ENCODE data around the gene ZNF683. TPM values are rescaled to one million over a fixed set of nuclear protein-coding genes. Genes with fewer than 3 reads are reported as not detected.

ZNF683 gene
- total RNA-seq, 1 donor from 2014 or later: not detected

GRCh38 chr1:26372039-26372438, 511 bp downstream of the ZNF683 start:
- no peak overlapping the region for H3K4me3 ChIP-seq
- no peaks in the 10 kb centered on the region for H3K36me3 ChIP-seq
- intact Hi-C loops (cut with DNase I): no loop called here
- no peaks in the 10 kb centered on the region for H3K9me3 ChIP-seq
- no peak for TF ChIP-seq CTCF (IDR thresholded peaks at IDR 0.05)
- no peak overlapping the region for H3K27ac ChIP-seq
- H3K27me3 ChIP-seq: no peaks in the 10 kb centered on the region
- DNase-seq (ENCODE audit: low spot score in 2 of 2): no peak
- no peaks in the 10 kb centered on the region for H3K4me1 ChIP-seq

DNA sequence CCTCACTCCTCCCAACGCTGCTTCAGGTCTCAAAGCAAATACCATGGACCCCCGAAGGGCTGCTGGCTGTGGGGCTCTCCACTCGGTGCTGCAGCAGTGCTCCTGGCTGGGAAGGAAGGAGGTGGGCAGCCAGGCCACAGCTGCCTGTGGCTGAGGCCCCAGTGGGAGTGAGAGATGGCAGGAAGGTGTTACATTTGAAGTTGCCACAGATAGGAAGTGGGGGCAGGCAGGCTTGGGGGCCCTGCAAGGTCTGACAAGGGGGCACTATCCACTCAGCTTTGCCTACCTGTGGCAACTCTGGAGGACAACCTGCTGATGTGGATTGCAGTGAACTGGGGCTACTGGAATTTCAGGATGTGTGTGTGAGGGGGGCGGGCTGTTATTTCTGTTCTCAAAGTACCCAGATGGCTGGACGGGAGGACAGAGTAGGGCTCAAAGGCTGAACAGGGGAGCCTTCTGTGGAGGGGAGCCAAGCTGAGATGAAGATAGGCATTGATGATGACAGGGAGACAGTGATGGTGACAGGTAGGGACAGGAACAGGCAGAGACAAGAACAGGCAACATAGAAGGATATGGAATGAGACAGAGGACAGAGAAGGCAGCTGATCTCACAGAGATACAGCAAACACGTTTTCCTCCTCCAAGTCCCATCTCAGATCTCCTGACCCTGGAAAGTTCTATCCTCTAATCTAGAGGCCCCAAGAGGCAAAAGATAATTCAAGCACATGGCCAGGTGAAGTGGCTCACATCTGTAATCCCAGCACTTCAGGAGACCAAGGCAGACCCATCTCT, 1.8 kb downstream of the ZNF683 start:
- intact Hi-C loops (cut with DNase I): no loop called here
- Histone ChIP-seq H3K36me3 (no peaks in the 10 kb centered on the region), H3K9me3 (no peaks in the 10 kb centered on the region), H3K4me1 (no peaks in the 10 kb centered on the region), H3K27ac (no peak overlapping the region), H3K27me3 (no peaks in the 10 kb centered on the region), H3K4me3 (no peak overlapping the region)
- no peak for TF ChIP-seq CTCF (IDR thresholded peaks at IDR 0.05)
- no peak for DNase-seq (ENCODE audit: low spot score in 2 of 2)

- H3K27ac ChIP-seq: no peak overlapping the region
- no peaks in the 10 kb centered on the region for H3K4me1 ChIP-seq
- no peak overlapping the region for H3K4me3 ChIP-seq
- no peaks in the 10 kb centered on the region for H3K27me3 ChIP-seq
- no peak for DNase-seq (ENCODE audit: low spot score in 2 of 2)
- TF ChIP-seq CTCF (IDR thresholded peaks at IDR 0.05): no peak
- intact Hi-C loops (cut with DNase I): no loop called here
- H3K36me3 ChIP-seq: no peaks in the 10 kb centered on the region
- H3K9me3 ChIP-seq: no peaks in the 10 kb centered on the region
Observed at GRCh38 chr1:26368486-26368885, 4.1 kb downstream of the ZNF683 start.

DNA sequence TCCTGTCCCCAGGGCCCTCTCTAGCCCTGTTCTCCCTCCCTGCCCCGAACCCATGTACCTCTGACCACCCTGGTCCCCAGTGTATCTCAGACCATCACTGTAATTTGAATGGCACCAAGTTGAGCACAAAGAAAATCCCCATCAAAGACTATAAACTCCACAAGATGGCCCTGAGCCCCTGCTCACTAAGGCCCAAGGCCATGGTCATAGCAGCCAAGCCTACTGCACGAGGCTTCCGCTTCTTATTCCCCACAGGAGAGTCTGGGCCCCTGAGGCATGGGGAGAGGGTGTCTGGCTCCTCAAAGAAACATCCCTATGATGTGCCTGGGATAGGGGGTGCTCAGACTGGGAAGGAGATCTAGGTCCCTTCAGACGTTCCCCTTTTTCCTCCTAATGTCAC, 4.5 kb downstream of the ZNF683 start:
- no peak for TF ChIP-seq CTCF (IDR thresholded peaks at IDR 0.05)
- H3K4me1 ChIP-seq: no peaks in the 10 kb centered on the region
- no peaks in the 10 kb centered on the region for H3K36me3 ChIP-seq
- H3K9me3 ChIP-seq: no peaks in the 10 kb centered on the region
- DNase-seq (ENCODE audit: low spot score in 2 of 2): no peak
- H3K27me3 ChIP-seq: no peaks in the 10 kb centered on the region
- no peak overlapping the region for H3K4me3 ChIP-seq
- no peak overlapping the region for H3K27ac ChIP-seq
- intact Hi-C loops (cut with DNase I): no loop called here

GRCh38 chr1:26367441-26367840, 5.1 kb downstream of the ZNF683 start:
- Histone ChIP-seq H3K4me1 (no peaks in the 10 kb centered on the region), H3K36me3 (no peaks in the 10 kb centered on the region), H3K27ac (no peak overlapping the region), H3K27me3 (no peaks in the 10 kb centered on the region), H3K4me3 (no peak overlapping the region), H3K9me3 (no peaks in the 10 kb centered on the region)
- intact Hi-C loops (cut with DNase I): no loop called here
- TF ChIP-seq CTCF (IDR thresholded peaks at IDR 0.05): no peak
- no peak for DNase-seq (ENCODE audit: low spot score in 2 of 2)

Measured in ascending aorta (tissue), 2 donors.